GM10248 (cell line): ENCODE results near the gene GTPBP2.

ENCODE experiments used
- CTCF ChIA-PET: fragments of 300-600 bp; sonication (Branson Sonifier 250); formaldehyde crosslinking; extraction: SDS; loops from one replicate; lab custom pipeline; 2021; ENCODE audit warnings: antibody characterized with exemption; lab: Yijun Ruan, JAX
- POLR2A ChIA-PET: fragments of 350-650 bp; sonication (Branson Sonifier 250); formaldehyde crosslinking; extraction: SDS; loops from one replicate; lab custom pipeline; 2020; ENCODE audit warnings: antibody characterized with exemption; lab: Yijun Ruan, JAX
- DNase-seq: peaks from one replicate; pipeline ENCODE4 v3.0.0; 2012; ENCODE audit errors: extremely low spot score
- CTCF ChIP-seq: IDR thresholded peaks from 2 replicates; pipeline ENCODE4 v1.5.1; 2012; ENCODE audit warnings: mild to moderate bottlenecking, low read depth; ENCODE audit errors: extremely low read depth, missing control alignments, control extremely low read depth

The GTPBP2 gene

GRCh38 chr6:43629505-43630300 is 639 bp upstream of the GTPBP2 start:
- TF ChIP-seq CTCF = no peak
- DNase-seq = peak; percentile 98
- ChIA-PET POLR2A (interaction anchor here (0.5 to 1.2 kb wide), 8 partner anchors 19 to 1536 kb away, joined by 3 to 6 read pairs (median 3); partner anchors contain the start of gene HSP90AB1), CTCF (interaction anchor here (0.7 to 2.9 kb wide), 14 partner anchors 12 to 501 kb away, joined by 3 to 18 read pairs (median 4); partner anchors contain the start of genes RSPH9 and VEGFA)

DNA sequence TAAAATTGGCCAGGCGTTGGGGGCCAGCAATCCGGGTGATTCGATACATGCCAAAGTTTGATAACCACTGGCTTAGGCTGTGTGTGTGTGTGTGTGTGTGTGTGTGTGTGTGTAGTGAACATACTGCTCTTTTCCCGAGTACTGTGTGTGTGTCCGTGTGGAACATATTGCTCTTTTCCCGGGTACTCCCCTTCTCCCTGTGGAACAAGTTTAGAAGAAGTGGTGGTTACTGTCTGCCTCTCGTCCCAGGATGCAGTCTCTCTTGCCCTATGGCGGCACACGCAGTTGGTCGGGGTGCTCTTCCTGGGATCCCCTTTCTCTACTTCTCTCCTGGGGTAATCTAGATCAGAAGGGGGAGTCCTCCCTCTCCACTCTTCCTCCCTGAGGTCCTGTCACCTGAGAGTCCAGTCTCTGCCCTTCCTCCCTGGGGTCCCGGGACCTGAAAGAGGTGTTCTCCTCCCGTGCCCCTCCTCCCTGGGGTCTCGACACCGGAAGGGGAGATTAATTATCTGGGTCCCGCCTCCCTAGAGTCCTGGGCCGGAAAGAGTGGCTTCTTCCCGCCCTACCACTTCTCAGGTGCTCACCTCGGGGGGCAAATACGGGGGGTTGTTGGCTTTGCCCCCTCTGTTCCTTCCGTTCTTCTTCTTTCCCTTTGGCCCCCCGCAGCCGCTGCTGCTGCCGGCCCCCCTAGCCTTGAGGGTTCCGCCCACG is 516 bp downstream of the GTPBP2 start:
- DNase-seq = peak; percentile 66
- no peak for TF ChIP-seq CTCF
- POLR2A ChIA-PET = interaction anchor here (1.1 to 1.2 kb wide), 2 partner anchors 18 to 618 kb away, joined by 3 read pairs; partner anchors contain the start of gene HSP90AB1
- CTCF ChIA-PET = interaction anchor here (1.2 to 2.9 kb wide), 6 partner anchors 13 to 503 kb away, joined by 3 to 18 read pairs (median 6); no protein-coding TSS in a partner anchor

DNA sequence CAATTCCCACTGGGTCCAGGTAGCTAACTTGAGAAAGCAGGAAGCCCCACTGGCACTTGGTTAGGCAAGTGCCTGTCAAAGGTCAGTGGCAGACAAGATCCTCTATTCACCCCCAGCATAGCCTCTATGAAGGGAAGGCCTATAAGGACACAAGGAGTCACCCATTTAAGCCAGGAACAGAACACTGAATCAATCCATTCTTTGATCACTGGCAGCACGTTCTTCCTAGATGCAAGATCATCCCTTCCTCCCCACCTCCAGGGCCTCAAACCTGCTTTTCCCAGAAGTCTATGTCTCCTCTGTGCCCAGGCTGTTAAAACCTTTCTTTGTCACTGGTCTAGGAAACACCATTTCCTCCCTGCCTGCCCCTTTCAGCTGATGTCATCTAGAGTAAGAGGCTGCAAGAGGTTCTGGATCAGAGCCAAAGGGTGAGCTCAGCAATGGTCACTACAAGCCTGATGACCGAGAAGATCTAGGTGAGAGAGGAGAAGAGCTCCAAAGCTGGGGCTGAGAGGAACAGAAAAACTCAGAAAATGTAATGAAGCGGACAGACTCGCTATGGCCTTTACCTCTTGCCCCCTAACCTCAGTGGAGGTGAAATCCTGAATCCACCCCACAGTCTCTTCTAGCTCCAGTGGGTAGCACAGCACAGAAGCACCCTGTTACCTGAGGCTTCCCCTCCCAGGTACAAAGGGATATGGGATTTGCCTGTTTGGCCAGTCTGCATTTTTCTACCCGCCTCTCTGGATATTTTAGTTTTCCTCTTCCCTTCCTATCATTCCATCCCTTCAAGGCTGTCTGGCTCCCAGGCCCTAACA is 1.8 kb downstream of the GTPBP2 start:
- CTCF ChIA-PET = interaction anchor here (1.0 to 1.4 kb wide), 2 partner anchors 9 to 19 kb away, joined by 3 to 4 read pairs; no protein-coding TSS in a partner anchor
- no peak for DNase-seq
- TF ChIP-seq CTCF = no peak

GRCh38 chr6:43625393-43625992 is 3.6 kb downstream of the GTPBP2 start:
- TF ChIP-seq CTCF = no peak
- DNase-seq = no peak
- POLR2A ChIA-PET = no interaction called here
- CTCF ChIA-PET = interaction anchor here (1.0 to 2.9 kb wide), 3 partner anchors 11 to 17 kb away, joined by 4 to 10 read pairs (median 6); no protein-coding TSS in a partner anchor

More for the DNA sequence above, 1.8 kb downstream of the GTPBP2 start:
- POLR2A ChIA-PET = interaction anchor here (1.3 kb wide), 1 partner anchor 9 kb away, joined by 3 read pairs; no protein-coding TSS in a partner anchor

DNA sequence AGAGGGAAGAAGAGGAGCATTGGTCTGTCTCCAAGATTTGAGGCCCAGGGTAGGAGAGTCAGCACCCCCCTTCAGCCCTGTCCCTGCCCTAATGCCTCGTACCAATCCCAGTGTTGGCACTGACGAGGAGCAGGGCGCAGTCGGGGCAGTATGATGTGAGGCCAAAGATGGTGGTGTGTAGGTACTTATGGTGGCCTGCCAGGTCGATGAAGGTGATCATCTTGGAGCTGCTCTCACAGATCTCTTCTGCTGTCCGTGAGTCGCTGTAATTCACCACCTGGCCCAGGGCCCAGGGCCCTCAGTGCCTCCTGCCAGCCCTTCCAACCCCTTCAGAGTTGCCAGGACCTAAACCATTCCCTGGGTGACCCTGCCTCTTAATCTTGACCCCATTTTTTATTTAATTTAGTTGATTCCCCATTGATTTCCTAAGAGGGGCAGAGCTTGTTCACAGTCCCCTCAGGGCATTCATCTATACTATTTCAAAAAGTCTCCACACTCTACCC is 4.2 kb downstream of the GTPBP2 start:
- DNase-seq = no peak
- POLR2A ChIA-PET = no interaction called here
- CTCF ChIA-PET = interaction anchor here (2.4 to 2.9 kb wide), 2 partner anchors 11 to 16 kb away, joined by 6 to 10 read pairs; no protein-coding TSS in a partner anchor
- no peak for TF ChIP-seq CTCF
